ENCODE data around the gene OR1A1.
"Not testable (repeated sequence)": the region's sequence is repeated elsewhere in the genome, so short reads cannot be mapped to it uniquely, and the experiment has no call there.

The OR1A1 gene

GRCh38 chr17:3222505-3222904 is 15.0 kb downstream of the OR1A1 start:
- no peak for TF ChIP-seq ZFX (IDR thresholded peaks at IDR 0.05)
- TF ChIP-seq, protein P1, sequence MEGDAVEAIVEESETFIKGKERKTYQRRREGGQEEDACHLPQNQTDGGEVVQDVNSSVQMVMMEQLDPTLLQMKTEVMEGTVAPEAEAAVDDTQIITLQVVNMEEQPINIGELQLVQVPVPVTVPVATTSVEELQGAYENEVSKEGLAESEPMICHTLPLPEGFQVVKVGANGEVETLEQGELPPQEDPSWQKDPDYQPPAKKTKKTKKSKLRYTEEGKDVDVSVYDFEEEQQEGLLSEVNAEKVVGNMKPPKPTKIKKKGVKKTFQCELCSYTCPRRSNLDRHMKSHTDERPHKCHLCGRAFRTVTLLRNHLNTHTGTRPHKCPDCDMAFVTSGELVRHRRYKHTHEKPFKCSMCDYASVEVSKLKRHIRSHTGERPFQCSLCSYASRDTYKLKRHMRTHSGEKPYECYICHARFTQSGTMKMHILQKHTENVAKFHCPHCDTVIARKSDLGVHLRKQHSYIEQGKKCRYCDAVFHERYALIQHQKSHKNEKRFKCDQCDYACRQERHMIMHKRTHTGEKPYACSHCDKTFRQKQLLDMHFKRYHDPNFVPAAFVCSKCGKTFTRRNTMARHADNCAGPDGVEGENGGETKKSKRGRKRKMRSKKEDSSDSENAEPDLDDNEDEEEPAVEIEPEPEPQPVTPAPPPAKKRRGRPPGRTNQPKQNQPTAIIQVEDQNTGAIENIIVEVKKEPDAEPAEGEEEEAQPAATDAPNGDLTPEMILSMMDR (conservative IDR thresholded peaks at IDR 0.05), result no peak
- no peak overlapping the region for H3K27ac ChIP-seq

- not testable (repeated sequence) for H3K27ac ChIP-seq
These were observed 17.4 kb downstream of the OR1A1 start for GRCh38 chr17:3224721-3225352.

GRCh38 chr17:3232300-3232699 is 24.8 kb downstream of the OR1A1 start:
- H3K27ac ChIP-seq, result not testable (repeated sequence)

DNA sequence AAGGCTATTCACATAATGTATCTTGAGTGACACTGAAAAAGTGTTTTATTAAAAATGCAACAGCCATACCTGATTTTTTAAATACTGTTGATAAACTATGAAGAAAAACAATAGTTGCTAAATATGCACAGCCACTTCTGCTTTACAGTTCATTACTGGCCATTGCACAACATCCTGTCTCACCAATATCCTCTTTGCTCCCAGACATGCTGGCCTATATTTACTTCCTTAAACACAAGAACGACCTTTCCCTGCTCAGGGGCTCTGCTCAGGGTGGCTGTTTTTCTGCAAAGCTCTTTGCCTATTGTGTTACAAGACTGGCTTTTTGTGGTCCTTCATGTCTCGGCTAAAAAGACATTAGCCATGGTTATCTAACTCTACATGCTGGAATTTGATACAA is 31.2 kb downstream of the OR1A1 start:
- H3K27ac ChIP-seq, result not testable (repeated sequence)

- not testable (repeated sequence) for H3K27ac ChIP-seq
These were observed 33.6 kb downstream of the OR1A1 start for GRCh38 chr17:3241044-3241443.

- not testable (repeated sequence) for H3K27ac ChIP-seq
These were observed 37.4 kb downstream of the OR1A1 start for GRCh38 chr17:3244841-3245240.

GRCh38 chr17:3249013-3249412 is 41.5 kb downstream of the OR1A1 start:
- not testable (repeated sequence) for H3K27ac ChIP-seq

DNA sequence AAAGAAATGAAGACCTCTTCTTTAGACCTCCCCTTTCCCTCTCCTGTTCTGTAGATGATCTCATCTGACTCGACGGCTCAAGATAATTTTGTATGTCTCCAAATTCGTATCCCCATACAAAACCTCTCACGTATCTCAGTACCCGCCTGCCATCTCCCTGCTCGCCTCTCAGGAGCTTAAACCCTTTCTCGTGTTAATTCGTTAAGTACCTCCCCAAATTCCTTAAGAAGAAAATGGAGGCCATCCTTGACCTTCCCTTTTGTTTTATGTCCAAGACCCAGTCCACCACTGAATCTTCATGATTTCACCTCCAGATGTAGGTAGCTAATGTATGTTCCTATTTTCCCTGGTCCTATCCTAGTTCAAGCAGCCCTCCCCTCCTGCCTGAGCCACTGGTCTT is 49.1 kb downstream of the OR1A1 start:
- no peak for TF ChIP-seq ZFX (IDR thresholded peaks at IDR 0.05)
- TF ChIP-seq, protein P1 (conservative IDR thresholded peaks at IDR 0.05), result no peak
- no peak overlapping the region for H3K27ac ChIP-seq

DNA sequence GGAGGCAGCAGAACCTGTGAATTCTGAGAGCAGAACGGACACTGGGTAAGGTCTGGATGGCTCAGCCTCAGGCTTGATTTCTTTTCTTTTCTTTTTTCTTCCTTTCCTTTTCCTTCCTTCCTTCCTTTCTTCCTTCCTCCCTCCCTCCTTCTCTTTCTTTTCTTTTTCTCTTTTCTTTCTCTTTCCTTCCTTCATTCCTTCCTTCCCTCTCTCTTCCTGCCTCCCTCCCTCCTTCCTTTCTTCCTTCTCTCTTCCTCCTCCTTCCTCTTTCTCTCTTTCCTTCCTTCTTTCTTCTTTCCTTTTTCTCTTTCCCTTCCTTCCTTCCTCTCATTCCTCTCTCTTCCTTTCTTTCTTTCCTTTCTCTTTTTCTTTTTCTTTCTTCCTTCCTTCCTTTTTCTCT is 52.7 kb downstream of the OR1A1 start:
- TF ChIP-seq, protein P1 (conservative IDR thresholded peaks at IDR 0.05), result no peak
- TF ChIP-seq ZFX (IDR thresholded peaks at IDR 0.05), result no peak
- H3K27ac ChIP-seq, result no peak overlapping the region

GRCh38 chr17:3260600-3260999 is 53.1 kb downstream of the OR1A1 start:
- TF ChIP-seq ZFX (IDR thresholded peaks at IDR 0.05), result no peak
- TF ChIP-seq, protein P1 (conservative IDR thresholded peaks at IDR 0.05), result no peak
- no peak overlapping the region for H3K27ac ChIP-seq

Measured in C4-2B (cell line).